Measurements from ENCODE around the gene MRGPRX3.
"Not testable (repeated sequence)": the region's sequence is repeated elsewhere in the genome, so short reads cannot be mapped to it uniquely, and the experiment has no call there.

MRGPRX3 gene

DNA sequence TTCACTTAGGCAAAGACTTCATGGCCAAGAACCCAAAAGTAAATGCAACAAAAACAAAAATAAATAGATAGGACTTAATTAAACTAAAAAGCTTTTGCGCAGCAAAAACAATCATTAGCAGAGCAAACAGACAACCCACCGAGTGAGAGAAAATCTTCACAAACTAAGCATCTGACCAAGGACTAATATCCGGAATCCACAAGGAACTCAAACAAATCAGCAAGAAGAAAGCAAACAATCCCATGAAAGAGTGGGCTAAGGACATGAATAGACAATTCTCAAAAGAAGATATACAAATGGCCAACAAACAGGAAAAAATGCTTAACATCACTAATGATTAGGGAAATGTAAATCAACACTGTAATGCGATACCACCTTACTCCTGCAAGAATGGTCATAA lies 1.3 kb upstream of the MRGPRX3 start:
- H3K4me1 Mint-ChIP-seq (ENCODE audit: low read depth); H3K9me3 Mint-ChIP-seq; H3K36me3 Mint-ChIP-seq (ENCODE audit: low read depth); H3K4me3 Mint-ChIP-seq; intact Hi-C loops (cut with micrococcal nuclease); H3K27ac Mint-ChIP-seq: not testable (repeated sequence)
- peaks cover 13% of the 10 kb centered on the region for H3K27me3 Mint-ChIP-seq

DNA sequence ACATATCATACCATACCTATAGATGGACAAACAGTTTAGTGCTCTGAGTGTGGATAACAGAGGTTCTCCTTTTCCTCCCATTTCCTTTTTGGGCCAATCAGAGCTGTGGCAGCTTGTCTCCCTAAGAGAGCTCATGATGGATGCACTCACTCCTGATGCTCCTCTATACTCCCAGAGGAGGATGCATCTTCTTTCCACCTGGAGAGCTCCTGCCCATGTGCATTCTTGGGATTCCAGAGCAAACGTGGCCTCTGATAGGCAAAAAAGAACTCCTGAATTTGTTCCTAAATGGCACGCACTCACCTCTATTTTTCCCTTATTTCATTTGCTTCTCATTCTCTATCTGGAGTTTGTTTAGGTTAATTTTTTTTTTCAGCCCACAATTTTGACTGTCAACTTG lies 2.9 kb downstream of the MRGPRX3 start:
- intact Hi-C loops (cut with micrococcal nuclease): no loop called here
- Mint-ChIP-seq H3K27me3 (peaks cover 12% of the 10 kb centered on the region), H3K9me3 (no peaks in the 10 kb centered on the region), H3K4me1 (ENCODE audit: low read depth) (no peaks in the 10 kb centered on the region), H3K4me3 (no peak overlapping the region), H3K27ac (no peak overlapping the region), H3K36me3 (ENCODE audit: low read depth) (no peaks in the 10 kb centered on the region)

DNA sequence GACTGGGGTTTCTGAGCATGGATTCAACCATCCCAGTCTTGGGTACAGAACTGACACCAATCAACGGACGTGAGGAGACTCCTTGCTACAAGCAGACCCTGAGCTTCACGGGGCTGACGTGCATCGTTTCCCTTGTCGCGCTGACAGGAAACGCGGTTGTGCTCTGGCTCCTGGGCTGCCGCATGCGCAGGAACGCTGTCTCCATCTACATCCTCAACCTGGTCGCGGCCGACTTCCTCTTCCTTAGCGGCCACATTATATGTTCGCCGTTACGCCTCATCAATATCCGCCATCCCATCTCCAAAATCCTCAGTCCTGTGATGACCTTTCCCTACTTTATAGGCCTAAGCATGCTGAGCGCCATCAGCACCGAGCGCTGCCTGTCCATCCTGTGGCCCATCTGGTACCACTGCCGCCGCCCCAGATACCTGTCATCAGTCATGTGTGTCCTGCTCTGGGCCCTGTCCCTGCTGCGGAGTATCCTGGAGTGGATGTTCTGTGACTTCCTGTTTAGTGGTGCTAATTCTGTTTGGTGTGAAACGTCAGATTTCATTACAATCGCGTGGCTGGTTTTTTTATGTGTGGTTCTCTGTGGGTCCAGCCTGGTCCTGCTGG lies 4.9 kb downstream of the MRGPRX3 start:
- Mint-ChIP-seq H3K4me1 (ENCODE audit: low read depth) (no peaks in the 10 kb centered on the region), H3K9me3 (no peaks in the 10 kb centered on the region), H3K27me3 (peaks cover 11% of the 10 kb centered on the region), H3K4me3 (no peak overlapping the region), H3K27ac (no peak overlapping the region), H3K36me3 (ENCODE audit: low read depth) (no peaks in the 10 kb centered on the region)
- intact Hi-C loops (cut with micrococcal nuclease): no loop called here

DNA sequence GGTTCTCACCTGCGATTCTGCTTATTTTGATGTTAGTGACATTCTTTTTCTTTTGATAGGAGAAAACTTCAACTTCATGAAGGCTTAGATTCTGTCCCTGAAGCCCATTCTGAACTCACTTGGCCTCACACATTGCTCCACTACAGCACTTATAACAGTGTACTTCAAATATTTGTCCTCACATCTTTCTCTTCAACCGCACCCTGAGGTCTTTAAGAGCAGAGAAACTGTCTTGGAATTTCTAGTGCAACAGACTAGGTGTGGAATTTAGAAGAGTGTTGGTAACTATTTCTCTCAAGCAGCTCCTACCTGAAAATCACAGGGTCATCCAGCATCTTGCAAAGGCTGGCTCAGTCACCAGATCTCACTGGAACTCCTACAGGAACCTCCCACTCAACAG lies 7.8 kb downstream of the MRGPRX3 start:
- Mint-ChIP-seq H3K4me1 (ENCODE audit: low read depth) (no peaks in the 10 kb centered on the region), H3K9me3 (no peaks in the 10 kb centered on the region), H3K36me3 (ENCODE audit: low read depth) (no peaks in the 10 kb centered on the region), H3K27me3 (peaks cover 7% of the 10 kb centered on the region), H3K27ac (no peak overlapping the region), H3K4me3 (no peak overlapping the region)
- intact Hi-C loops (cut with micrococcal nuclease): no loop called here

DNA sequence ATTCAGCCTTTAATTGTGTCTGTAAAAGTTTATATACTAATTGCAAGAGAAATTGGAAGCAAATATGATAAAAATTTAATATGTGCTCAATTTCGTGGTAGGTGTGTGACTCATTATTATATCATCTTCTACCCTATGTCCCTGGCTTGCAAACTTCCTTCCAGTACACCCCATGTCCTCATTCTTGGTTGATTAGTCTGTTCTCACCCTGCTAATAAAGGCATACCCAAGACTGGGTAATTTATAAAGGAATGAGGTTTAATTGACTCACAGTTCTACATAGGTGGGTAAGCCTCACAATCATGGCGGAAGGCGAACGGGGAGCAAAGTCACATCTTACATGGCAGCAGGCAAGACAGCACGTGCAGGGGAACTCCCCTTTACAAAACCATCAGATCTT lies 11.9 kb downstream of the MRGPRX3 start:
- Mint-ChIP-seq H3K27me3 (peaks cover 11% of the 10 kb centered on the region), H3K4me1 (ENCODE audit: low read depth) (no peaks in the 10 kb centered on the region), H3K9me3 (no peaks in the 10 kb centered on the region), H3K4me3 (no peak overlapping the region), H3K36me3 (ENCODE audit: low read depth) (no peaks in the 10 kb centered on the region), H3K27ac (no peak overlapping the region)
- intact Hi-C loops (cut with micrococcal nuclease): no loop called here

DNA sequence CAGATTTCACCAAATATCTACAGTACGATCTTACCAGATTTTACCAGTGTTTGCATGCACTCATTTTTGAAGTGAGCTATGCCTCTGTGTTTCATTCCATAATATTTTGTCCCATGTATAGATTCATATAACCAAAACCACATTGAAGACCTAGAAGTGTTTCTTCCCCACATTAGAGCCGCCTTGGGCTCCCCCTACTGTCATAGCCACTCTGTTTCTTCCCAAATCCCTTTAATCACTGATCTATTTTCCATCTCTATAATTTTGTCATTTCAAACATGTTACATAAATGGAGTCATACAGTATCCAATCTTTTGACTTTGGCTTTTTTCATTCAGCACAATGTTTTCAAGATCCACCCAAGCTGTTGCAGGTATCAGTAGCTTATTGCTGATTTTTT lies 12.7 kb downstream of the MRGPRX3 start:
- intact Hi-C loops (cut with micrococcal nuclease): no loop called here
- peaks cover 11% of the 10 kb centered on the region for H3K27me3 Mint-ChIP-seq
- H3K4me1 Mint-ChIP-seq (ENCODE audit: low read depth): no peaks in the 10 kb centered on the region
- H3K9me3 Mint-ChIP-seq: no peaks in the 10 kb centered on the region
- H3K4me3 Mint-ChIP-seq: no peak overlapping the region
- no peak overlapping the region for H3K27ac Mint-ChIP-seq
- H3K36me3 Mint-ChIP-seq (ENCODE audit: low read depth): no peaks in the 10 kb centered on the region

DNA sequence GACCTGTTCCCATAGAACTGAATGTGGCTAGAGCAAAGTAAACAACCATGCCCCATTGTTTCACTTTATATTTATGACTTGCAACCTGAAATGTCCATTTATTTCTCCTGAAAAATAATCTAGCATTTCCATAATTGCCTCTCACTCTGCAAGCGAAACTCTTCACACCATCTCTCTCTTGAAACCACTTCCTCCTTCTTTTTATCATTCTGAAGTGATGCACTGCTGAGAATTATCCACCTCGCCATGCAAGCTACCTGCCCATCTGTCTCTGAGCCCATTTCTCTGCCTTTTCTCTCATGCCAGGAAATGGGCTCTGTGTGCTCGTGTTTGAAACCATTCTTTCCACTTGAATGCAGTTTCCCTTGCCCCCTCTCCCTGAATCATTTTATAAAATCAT lies 13.5 kb downstream of the MRGPRX3 start:
- Mint-ChIP-seq H3K27me3 (peaks cover 9% of the 10 kb centered on the region), H3K4me1 (ENCODE audit: low read depth) (no peaks in the 10 kb centered on the region), H3K27ac (no peak overlapping the region), H3K36me3 (ENCODE audit: low read depth) (no peaks in the 10 kb centered on the region), H3K9me3 (no peaks in the 10 kb centered on the region), H3K4me3 (no peak overlapping the region)
- intact Hi-C loops (cut with micrococcal nuclease): no loop called here

DNA sequence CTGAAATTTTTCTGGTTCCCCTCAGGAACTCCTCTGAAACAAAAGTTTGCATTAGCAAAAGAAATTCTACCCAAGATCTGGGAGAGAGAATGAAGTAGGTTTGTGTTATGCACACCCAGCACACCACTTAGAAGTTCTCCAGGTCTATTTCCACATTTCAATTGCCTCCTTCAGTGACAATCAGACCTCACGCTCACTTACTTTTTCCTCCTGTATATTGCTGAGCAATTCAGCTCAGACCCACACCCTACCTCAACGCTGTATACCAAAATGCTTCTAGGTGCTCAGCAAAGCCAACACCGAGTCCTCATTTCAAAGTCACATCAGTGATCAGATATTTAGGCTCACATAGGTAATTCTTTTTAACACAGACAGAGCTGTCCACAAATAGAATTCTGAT lies 19.2 kb downstream of the MRGPRX3 start:
- intact Hi-C loops (cut with micrococcal nuclease): no loop called here
- H3K4me3 Mint-ChIP-seq: no peak overlapping the region
- peaks cover 7% of the 10 kb centered on the region for H3K27me3 Mint-ChIP-seq
- H3K27ac Mint-ChIP-seq: no peak overlapping the region
- H3K9me3 Mint-ChIP-seq: no peaks in the 10 kb centered on the region
- no peaks in the 10 kb centered on the region for H3K4me1 Mint-ChIP-seq (ENCODE audit: low read depth)
- no peaks in the 10 kb centered on the region for H3K36me3 Mint-ChIP-seq (ENCODE audit: low read depth)

DNA sequence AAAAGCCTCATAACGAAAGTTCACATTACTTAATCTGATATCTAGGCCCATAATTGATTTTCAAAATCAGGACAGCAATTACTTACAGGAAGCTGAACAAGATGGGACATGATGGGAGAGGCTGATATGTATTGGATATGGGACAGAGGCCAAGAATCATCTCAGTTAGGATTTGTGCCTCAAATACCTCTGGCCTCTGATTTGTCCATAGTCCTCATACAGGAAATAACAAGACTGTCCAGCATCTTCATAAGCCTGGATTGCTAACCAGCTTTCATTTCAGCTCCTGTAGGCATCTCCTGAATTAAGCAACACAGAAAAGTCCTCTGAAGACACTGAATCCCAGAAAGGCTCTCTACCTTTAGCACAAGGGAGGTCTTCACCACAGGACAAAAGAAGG lies 36.0 kb downstream of the MRGPRX3 start:
- H3K4me1 Mint-ChIP-seq (ENCODE audit: low read depth): peaks cover 9% of the 10 kb centered on the region
- intact Hi-C loops (cut with micrococcal nuclease): no loop called here
- H3K4me3 Mint-ChIP-seq: no peak overlapping the region
- no peaks in the 10 kb centered on the region for H3K36me3 Mint-ChIP-seq (ENCODE audit: low read depth)
- no peaks in the 10 kb centered on the region for H3K9me3 Mint-ChIP-seq
- peaks cover 3% of the 10 kb centered on the region for H3K27me3 Mint-ChIP-seq
- H3K27ac Mint-ChIP-seq: no peak overlapping the region

DNA sequence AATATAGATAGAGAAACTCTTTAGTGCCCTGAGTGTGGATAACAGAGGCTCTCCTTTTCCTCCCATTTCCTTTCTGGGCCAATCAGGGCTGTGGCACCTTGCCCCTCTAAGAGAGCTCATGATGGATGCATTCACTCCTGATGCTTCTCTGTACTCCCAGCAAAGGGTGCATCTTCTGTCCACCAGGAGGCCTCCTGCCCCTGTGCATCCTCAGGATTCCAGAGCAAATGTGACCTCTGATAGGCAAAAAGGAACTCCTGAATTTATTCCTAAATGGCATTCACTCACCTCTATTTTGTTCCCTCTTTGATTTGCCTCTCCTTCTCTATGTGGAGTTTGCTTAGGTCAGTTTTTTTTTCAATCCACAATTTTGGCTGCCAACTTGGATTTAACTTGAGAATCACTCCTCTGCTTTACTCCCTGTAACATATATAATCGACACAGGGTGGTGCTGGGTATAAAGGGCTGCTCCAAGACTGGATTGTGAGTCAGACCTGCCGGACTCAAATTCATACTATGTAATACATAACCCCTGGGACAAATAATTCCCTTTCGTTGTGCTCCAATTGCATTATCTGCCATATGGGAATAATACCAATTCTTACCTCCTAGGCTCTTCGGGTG lies 39.1 kb downstream of the MRGPRX3 start:
- H3K9me3 Mint-ChIP-seq: no peaks in the 10 kb centered on the region
- no peaks in the 10 kb centered on the region for H3K4me1 Mint-ChIP-seq (ENCODE audit: low read depth)
- no peak overlapping the region for H3K27ac Mint-ChIP-seq
- no peak overlapping the region for H3K4me3 Mint-ChIP-seq
- intact Hi-C loops (cut with micrococcal nuclease): no loop called here
- peaks cover 7% of the 10 kb centered on the region for H3K27me3 Mint-ChIP-seq
- no peaks in the 10 kb centered on the region for H3K36me3 Mint-ChIP-seq (ENCODE audit: low read depth)

DNA sequence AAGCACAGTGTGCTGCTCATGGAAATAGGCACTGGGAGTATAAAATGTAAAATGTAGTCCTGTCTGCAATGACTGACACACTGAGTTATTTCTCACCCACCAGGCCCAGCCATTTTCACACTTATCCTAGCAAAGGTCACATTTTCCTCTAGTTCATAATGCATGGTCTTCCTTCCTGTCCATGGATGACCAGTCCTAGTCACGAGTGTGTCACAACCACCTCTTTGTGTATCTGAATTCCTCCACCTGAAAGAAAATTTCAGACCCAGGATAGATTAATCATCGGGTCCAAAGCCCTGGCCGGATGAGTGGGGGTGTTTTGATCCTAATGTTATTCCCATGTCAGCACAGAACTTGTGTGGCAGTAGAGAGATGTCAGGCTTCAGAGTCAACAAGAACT lies 40.3 kb downstream of the MRGPRX3 start, which contains the start of gene MRGPRX4:
MRGPRX4 (plus strand) TSS at position 172 of the 400 bp plus-strand sequence. CDS start 420 bp downstream, outside the sequence.
- no peak within 1 kb of the TSS for H3K4me3 Mint-ChIP-seq
- H3K4me1 Mint-ChIP-seq (ENCODE audit: low read depth): no peaks in the 10 kb centered on the region
- no peak within 1 kb of the TSS for H3K27ac Mint-ChIP-seq
- peaks cover 5% of the 10 kb centered on the region for H3K27me3 Mint-ChIP-seq
- intact Hi-C loops (cut with micrococcal nuclease): no loop called here
- no peaks in the 10 kb centered on the region for H3K36me3 Mint-ChIP-seq (ENCODE audit: low read depth)
- H3K9me3 Mint-ChIP-seq: no peaks in the 10 kb centered on the region

DNA sequence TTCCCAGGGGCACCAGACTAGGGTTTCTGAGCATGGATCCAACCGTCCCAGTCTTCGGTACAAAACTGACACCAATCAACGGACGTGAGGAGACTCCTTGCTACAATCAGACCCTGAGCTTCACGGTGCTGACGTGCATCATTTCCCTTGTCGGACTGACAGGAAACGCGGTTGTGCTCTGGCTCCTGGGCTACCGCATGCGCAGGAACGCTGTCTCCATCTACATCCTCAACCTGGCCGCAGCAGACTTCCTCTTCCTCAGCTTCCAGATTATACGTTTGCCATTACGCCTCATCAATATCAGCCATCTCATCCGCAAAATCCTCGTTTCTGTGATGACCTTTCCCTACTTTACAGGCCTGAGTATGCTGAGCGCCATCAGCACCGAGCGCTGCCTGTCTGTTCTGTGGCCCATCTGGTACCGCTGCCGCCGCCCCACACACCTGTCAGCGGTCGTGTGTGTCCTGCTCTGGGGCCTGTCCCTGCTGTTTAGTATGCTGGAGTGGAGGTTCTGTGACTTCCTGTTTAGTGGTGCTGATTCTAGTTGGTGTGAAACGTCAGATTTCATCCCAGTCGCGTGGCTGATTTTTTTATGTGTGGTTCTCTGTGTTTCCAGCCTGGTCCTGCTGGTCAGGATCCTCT lies 41.0 kb downstream of the MRGPRX3 start:
- no peaks in the 10 kb centered on the region for H3K36me3 Mint-ChIP-seq (ENCODE audit: low read depth)
- H3K27me3 Mint-ChIP-seq: peaks cover 7% of the 10 kb centered on the region
- no peak overlapping the region for H3K27ac Mint-ChIP-seq
- intact Hi-C loops (cut with micrococcal nuclease): no loop called here
- no peaks in the 10 kb centered on the region for H3K9me3 Mint-ChIP-seq
- no peaks in the 10 kb centered on the region for H3K4me1 Mint-ChIP-seq (ENCODE audit: low read depth)
- no peak overlapping the region for H3K4me3 Mint-ChIP-seq
